ENCODE data around the gene NCOA3.
A peak's percentile ranks its signal among the peaks of the same experiment; 100 is the strongest.
"Not testable (repeated sequence)": the region's sequence is repeated elsewhere in the genome, so short reads cannot be mapped to it uniquely, and the experiment has no call there.

NCOA3 gene

DNA sequence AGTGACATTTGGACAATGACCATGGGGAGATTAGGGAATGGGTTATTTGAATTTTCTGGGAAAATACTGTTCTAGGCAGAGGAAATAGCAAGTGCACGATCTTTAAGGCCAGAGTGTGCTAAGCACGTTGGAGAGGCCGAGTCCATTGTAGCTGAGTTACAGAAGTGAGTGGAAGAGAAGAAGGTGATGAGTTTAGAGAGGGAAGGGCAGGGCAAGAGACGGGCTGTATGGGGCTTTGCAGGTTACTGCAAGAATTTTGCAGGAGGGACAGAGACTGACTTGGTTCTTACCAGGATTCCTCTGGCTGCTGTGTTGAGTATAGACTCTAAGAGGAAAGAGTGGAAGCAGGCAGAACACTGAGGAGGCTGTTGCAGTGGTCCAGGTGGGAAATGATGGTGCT lies 1.1 kb upstream of the NCOA3 start:
- DNase-seq (ENCODE audit: low read depth), result no peak

GRCh38 chr20:47501116-47501481 lies 588 bp upstream of the NCOA3 start:
- no peak for DNase-seq (ENCODE audit: low read depth)

- no peak for DNase-seq (ENCODE audit: low read depth)
Measured at GRCh38 chr20:47502271-47503239, 868 bp downstream of the NCOA3 start.

GRCh38 chr20:47503685-47504084 lies 2.0 kb downstream of the NCOA3 start:
- DNase-seq (ENCODE audit: low read depth), result no peak

- no peak for DNase-seq (ENCODE audit: low read depth)
Measured at GRCh38 chr20:47506335-47506734, 4.6 kb downstream of the NCOA3 start.

DNA sequence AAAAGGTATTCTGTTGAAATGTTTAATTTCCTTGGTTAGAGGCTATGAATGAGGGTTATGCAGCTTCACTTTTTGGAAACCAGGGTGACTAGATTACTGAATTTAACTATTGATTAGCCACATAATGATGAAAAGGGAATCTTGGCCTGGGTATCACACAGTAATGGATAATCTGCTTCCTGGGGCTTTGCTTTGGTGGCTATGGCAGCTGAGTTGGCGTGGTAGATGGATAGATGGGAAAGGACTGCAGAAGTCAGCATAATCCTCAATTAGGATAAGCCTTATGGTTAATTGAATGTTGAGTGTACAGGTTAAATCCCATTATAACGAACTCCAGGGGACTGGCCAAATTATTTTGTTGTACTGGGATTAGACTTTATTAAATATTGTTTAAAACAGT lies 5.2 kb downstream of the NCOA3 start:
- no peak for DNase-seq (ENCODE audit: low read depth)

GRCh38 chr20:47507275-47507981 lies 5.7 kb downstream of the NCOA3 start:
- DNase-seq (ENCODE audit: low read depth), result not testable (repeated sequence)

- DNase-seq (ENCODE audit: low read depth), result no peak
Measured at GRCh38 chr20:47508278-47508677, 6.6 kb downstream of the NCOA3 start.

DNA sequence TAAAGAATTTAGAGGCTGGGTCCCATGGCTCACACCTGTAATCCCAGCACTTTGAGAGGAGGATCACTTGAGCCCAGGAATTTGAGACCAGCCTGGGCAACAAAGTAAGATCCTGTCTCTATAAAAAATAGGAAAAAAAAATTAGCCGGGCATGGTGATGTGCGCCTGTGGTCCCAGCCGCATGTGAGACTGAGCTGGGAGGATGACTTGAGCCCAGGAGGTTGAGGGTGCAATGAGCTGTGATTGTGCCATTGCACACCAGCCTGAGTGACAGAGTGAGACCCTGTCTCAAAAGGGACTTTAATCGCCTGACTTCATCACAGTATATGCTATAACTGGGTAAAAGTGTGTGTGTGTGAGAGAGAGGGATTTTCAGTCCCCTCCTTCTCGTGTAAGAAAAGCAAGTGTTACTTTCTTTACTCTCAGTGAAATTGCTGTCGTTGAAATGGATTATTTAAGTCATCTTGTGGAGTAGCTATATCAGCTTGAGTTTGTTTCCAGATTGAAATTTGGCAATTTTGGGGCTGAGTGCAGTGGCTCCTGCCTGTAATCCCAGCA lies 7.5 kb downstream of the NCOA3 start:
- DNase-seq (ENCODE audit: low read depth), result no peak

- no peak for DNase-seq (ENCODE audit: low read depth)
Measured at GRCh38 chr20:47509685-47510084, 8.0 kb downstream of the NCOA3 start.

GRCh38 chr20:47515843-47516242 lies 14.2 kb downstream of the NCOA3 start:
- DNase-seq (ENCODE audit: low read depth), result no peak

- DNase-seq (ENCODE audit: low read depth), result no peak
Measured at GRCh38 chr20:47521059-47521808, 19.5 kb downstream of the NCOA3 start.

GRCh38 chr20:47524015-47524784 lies 22.5 kb downstream of the NCOA3 start:
- no peak for DNase-seq (ENCODE audit: low read depth)

GRCh38 chr20:47527004-47527800 lies 25.5 kb downstream of the NCOA3 start:
- DNase-seq (ENCODE audit: low read depth), result no peak

DNA sequence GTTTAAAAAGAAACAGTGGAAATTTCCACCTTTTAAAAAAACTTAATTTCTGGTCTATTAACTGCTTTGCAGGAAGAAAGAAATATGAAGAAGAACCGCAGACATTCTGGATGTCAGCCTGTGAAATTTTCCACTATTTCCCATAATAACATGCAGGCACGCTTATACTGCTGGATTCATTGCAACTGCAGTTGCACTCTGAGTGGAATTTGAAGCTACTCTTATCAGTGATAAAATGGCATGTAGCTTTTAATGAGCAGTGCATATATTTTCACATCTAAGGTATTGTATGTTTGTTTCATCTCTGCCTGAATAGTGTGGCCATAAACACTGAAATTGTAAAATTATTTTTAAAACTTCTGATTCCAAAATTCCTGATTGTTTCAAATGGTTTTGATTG lies 28.2 kb downstream of the NCOA3 start:
- DNase-seq (ENCODE audit: low read depth), result peak; percentile 28

DNA sequence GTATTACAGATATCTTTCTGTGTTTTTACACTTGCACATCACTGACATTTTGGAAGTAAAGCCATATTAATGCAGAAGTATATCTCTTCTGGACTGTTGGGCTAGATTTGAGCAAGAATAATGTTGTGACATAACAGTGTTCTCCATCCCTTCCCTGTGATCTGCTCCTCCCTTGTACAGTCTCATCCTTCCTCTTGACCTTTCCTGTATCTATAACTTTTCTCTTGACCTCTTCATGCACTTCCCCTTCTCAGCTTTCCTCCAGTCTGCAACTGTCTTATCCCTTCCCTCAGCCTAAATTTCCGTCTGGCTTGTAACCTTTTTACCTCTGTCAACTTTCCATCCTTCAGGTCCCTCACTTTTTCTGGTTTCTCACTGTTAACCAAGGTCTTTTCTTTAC lies 29.8 kb downstream of the NCOA3 start:
- DNase-seq (ENCODE audit: low read depth), result no peak

GRCh38 chr20:47532002-47532401 lies 30.3 kb downstream of the NCOA3 start:
- DNase-seq (ENCODE audit: low read depth), result no peak

DNA sequence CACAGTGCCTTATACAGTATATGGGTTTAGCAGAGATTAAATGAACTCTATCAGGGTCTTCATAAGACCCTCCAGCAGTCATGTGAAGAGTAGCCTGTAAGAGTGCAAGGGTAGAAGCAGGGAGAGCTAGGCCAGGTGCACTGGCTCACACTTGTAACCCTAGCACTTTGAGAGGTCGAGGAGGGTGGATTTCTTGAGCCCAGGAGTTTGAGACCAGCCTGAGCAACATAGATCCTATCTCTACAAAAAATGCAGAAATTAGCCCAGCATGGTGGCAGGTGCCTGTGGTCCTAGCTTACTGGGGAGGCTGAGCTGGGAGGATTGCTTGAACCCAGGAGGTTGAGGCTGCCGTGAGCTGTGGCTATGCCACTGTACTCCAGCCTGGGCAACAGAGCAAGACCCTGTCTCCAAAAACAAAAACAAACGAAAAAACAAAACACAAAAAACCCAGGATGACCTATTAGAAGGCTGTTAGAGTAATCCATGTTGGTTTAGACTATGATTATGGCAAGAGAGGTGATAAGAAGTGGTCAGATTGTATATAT lies 31.9 kb downstream of the NCOA3 start:
- no peak for DNase-seq (ENCODE audit: low read depth)

- no peak for DNase-seq (ENCODE audit: low read depth)
Measured at GRCh38 chr20:47534405-47534804, 32.7 kb downstream of the NCOA3 start.

GRCh38 chr20:47535088-47535487 lies 33.4 kb downstream of the NCOA3 start:
- DNase-seq (ENCODE audit: low read depth), result no peak

All from stromal cell of bone marrow (primary cell).